HEK293T (cell line): ENCODE results near the gene AKT2.

Experiments
- ARNT ChIP-seq: fragments of 450-650 bp; IDR thresholded peaks from 2 replicates; pipeline ENCODE4 v1.6.1; 2017; ENCODE audit warnings: mild to moderate bottlenecking
- FOXA1 ChIP-seq: fragments of 450-650 bp; IDR thresholded peaks from 2 replicates; pipeline ENCODE4 v1.6.1; 2016; ENCODE audit warnings: mild to moderate bottlenecking
- FOXM1 ChIP-seq: fragments of 450-650 bp; IDR thresholded peaks from 2 replicates; pipeline ENCODE4 v1.6.1; 2017; ENCODE audit warnings: mild to moderate bottlenecking, borderline replicate concordance
- LEF1 ChIP-seq: fragments of 450-650 bp; IDR thresholded peaks from 2 replicates; pipeline ENCODE4 v1.6.1; 2017; ENCODE audit warnings: mild to moderate bottlenecking, borderline replicate concordance
- NFRKB ChIP-seq: fragments of 450-650 bp; IDR thresholded peaks from 2 replicates; pipeline ENCODE4 v1.6.1; 2016; ENCODE audit warnings: mild to moderate bottlenecking, moderate library complexity
- SUZ12 ChIP-seq: fragments of 450-650 bp; IDR thresholded peaks from 2 replicates; pipeline ENCODE4 v1.6.1; 2016; ENCODE audit warnings: mild to moderate bottlenecking

- TF ChIP-seq SUZ12 (no peak), ARNT (no peak), FOXA1 (no peak), FOXM1 (no peak), NFRKB (no peak), LEF1 (no peak)
Measured at GRCh38 chr19:40283414-40284250, 1.5 kb downstream of the AKT2 start.
